K562 (cell line): ENCODE measurements around the gene ANKRD31. TPM values are rescaled to one million over a fixed set of nuclear protein-coding genes. Genes with fewer than 3 reads are reported as not detected.

Experiments used
- HMG20A ChIP-seq: fragments of 450-650 bp; formaldehyde crosslinking; conservative IDR thresholded peaks from 2 replicates; pipeline ENCODE4 v1.4.0; 2020; ENCODE audit warnings: mild to moderate bottlenecking, mixed read lengths
- LARP7 ChIP-seq: fragments of 450-650 bp; IDR thresholded peaks from 2 replicates; pipeline ENCODE4 v1.6.1; 2016
- polyA plus RNA-seq, 8 experiments: library from polyadenylated mRNA; depleted of rRNA in 4 of 8; stranded (reverse) in 5 of 8; unstranded in 3 of 8; fragments of >200 nt; fragmentation: Nextera tagmentation in 2 of 8; fragmentation: Illumina TruSeq in 1 of 8; extraction: Ambion mirVana in 2 of 8; extraction: Trizol in 1 of 8; gene quantifications; 2 replicates each; pipeline versions ENCODE4 v1.2.1 to v1.2.3, GENCODE V29; 2011 to 2014; ENCODE audit warnings: inconsistent platforms in 1 of 8, missing spikeins in 1 of 8
- total RNA-seq, 7 experiments: library from RNA; depleted of rRNA in 6 of 7; stranded (reverse); fragments of >200 nt in 6 of 7; fragmentation: Illumina TruSeq in 2 of 7; extraction: Trizol in 2 of 7; gene quantifications; 2 replicates each; pipeline versions ENCODE4 v1.2.1 to v1.2.3, GENCODE V29; 2011 to 2021; ENCODE audit warnings: low replicate concordance in 1 of 7
- TF ChIP-seq, protein P1 (sequence below): fragments of 200-800 bp; sonication (Bioruptor generic); IDR thresholded peaks from 2 replicates; pipeline ENCODE4 v1.6.1; 2016; ENCODE audit warnings: missing genetic modification characterization, missing compliant biosample characterization
- TF ChIP-seq, protein P2 (sequence below): sonication (generic); formaldehyde crosslinking; IDR thresholded peaks from 2 replicates; pipeline ENCODE4 v1.8.0; 2023; ENCODE audit warnings: mild to moderate bottlenecking, missing genetic modification reagents
- TF ChIP-seq, protein P3 (sequence below): sonication (generic); formaldehyde crosslinking; IDR thresholded peaks from 2 replicates; pipeline ENCODE4 v1.8.1; 2023; ENCODE audit warnings: mild to moderate bottlenecking, missing genetic modification reagents

Gene ANKRD31
- total and polyA plus RNA-seq, 9 of the 15 experiments (the other 6 are each of a cell fraction or from before 2014, with no cell fraction given), result under 0.01 to 0.11 (median 0.05) TPM; not detected in 1

DNA sequence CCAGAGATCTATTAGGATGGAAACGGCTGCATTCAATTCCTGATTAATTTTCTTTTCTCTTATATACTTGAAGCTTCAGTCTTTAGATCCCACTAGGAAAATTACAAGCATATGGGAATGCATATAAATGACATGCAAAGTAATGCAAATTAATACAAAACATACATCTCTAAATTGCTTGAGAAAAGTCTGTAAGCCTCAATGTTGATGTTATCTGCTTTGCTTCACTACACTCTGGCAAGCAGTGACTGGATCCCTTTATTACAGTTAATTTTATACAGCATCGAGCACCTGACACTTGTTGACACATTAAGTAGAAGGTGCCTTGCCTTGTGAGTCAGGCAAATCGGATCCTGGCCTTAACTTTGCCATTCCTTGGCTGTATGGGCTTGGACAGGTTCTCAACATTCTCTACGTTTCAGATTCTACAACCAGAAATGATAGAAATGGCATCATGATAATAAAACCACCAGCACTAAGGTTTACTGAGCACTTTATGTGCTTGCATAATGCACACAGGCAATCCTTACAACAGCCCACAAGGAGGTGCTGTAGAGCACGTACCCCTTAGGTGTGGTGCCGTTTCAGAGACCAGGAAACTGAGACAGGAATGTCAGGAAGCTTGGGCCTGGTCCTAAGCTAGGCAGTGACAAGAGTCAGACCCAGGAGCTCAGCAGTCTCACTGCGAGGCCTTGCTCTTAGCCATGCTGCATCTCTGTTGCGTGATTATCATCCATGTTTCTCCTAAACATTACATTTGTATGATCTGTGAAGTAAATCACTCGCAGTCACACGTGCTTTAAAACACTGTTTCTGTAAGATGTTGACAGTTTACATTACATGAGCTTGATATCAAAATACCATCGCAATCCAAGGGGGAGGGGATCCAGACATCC, 187.0 kb downstream of the ANKRD31 start (continued):
- TF ChIP-seq, protein P1, sequence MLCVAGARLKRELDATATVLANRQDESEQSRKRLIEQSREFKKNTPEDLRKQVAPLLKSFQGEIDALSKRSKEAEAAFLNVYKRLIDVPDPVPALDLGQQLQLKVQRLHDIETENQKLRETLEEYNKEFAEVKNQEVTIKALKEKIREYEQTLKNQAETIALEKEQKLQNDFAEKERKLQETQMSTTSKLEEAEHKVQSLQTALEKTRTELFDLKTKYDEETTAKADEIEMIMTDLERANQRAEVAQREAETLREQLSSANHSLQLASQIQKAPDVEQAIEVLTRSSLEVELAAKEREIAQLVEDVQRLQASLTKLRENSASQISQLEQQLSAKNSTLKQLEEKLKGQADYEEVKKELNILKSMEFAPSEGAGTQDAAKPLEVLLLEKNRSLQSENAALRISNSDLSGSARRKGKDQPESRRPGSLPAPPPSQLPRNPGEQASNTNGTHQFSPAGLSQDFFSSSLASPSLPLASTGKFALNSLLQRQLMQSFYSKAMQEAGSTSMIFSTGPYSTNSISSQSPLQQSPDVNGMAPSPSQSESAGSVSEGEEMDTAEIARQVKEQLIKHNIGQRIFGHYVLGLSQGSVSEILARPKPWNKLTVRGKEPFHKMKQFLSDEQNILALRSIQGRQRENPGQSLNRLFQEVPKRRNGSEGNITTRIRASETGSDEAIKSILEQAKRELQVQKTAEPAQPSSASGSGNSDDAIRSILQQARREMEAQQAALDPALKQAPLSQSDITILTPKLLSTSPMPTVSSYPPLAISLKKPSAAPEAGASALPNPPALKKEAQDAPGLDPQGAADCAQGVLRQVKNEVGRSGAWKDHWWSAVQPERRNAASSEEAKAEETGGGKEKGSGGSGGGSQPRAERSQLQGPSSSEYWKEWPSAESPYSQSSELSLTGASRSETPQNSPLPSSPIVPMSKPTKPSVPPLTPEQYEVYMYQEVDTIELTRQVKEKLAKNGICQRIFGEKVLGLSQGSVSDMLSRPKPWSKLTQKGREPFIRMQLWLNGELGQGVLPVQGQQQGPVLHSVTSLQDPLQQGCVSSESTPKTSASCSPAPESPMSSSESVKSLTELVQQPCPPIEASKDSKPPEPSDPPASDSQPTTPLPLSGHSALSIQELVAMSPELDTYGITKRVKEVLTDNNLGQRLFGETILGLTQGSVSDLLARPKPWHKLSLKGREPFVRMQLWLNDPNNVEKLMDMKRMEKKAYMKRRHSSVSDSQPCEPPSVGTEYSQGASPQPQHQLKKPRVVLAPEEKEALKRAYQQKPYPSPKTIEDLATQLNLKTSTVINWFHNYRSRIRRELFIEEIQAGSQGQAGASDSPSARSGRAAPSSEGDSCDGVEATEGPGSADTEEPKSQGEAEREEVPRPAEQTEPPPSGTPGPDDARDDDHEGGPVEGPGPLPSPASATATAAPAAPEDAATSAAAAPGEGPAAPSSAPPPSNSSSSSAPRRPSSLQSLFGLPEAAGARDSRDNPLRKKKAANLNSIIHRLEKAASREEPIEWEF (CRISPR knock-in tag), result no peak
- TF ChIP-seq, protein P2, sequence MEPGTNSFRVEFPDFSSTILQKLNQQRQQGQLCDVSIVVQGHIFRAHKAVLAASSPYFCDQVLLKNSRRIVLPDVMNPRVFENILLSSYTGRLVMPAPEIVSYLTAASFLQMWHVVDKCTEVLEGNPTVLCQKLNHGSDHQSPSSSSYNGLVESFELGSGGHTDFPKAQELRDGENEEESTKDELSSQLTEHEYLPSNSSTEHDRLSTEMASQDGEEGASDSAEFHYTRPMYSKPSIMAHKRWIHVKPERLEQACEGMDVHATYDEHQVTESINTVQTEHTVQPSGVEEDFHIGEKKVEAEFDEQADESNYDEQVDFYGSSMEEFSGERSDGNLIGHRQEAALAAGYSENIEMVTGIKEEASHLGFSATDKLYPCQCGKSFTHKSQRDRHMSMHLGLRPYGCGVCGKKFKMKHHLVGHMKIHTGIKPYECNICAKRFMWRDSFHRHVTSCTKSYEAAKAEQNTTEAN, result no peak
- TF ChIP-seq HMG20A (CRISPR knock-in tag) (no peak), LARP7 (no peak)
- TF ChIP-seq, protein P3, sequence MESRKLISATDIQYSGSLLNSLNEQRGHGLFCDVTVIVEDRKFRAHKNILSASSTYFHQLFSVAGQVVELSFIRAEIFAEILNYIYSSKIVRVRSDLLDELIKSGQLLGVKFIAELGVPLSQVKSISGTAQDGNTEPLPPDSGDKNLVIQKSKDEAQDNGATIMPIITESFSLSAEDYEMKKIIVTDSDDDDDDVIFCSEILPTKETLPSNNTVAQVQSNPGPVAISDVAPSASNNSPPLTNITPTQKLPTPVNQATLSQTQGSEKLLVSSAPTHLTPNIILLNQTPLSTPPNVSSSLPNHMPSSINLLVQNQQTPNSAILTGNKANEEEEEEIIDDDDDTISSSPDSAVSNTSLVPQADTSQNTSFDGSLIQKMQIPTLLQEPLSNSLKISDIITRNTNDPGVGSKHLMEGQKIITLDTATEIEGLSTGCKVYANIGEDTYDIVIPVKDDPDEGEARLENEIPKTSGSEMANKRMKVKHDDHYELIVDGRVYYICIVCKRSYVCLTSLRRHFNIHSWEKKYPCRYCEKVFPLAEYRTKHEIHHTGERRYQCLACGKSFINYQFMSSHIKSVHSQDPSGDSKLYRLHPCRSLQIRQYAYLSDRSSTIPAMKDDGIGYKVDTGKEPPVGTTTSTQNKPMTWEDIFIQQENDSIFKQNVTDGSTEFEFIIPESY (CRISPR knock-in tag), result no peak
